Epithelial cell of esophagus (primary cell): Measurements from ENCODE around the gene MARVELD3.
"Not testable (repeated sequence)": the region's sequence is repeated elsewhere in the genome, so short reads cannot be mapped to it uniquely, and the experiment has no call there.

Experiments used
- DNase-seq: peaks from one replicate; pipeline ENCODE4 v3.0.0; 2010; ENCODE audit warnings: low read depth
- H3K4me3 ChIP-seq: 2 replicates; pipeline ENCODE4 v1.5.1; 2011; ENCODE audit warnings: mild to moderate bottlenecking, low read length, control low read depth
- TF ChIP-seq, protein P1 (sequence below): IDR thresholded peaks from 2 replicates; pipeline ENCODE4 v1.5.1; 2011; ENCODE audit warnings: low read depth, mild to moderate bottlenecking, low read length, control low read depth, inconsistent platforms; ENCODE audit not compliant: insufficient read depth; ENCODE audit errors: missing control alignments

The MARVELD3 gene

DNA sequence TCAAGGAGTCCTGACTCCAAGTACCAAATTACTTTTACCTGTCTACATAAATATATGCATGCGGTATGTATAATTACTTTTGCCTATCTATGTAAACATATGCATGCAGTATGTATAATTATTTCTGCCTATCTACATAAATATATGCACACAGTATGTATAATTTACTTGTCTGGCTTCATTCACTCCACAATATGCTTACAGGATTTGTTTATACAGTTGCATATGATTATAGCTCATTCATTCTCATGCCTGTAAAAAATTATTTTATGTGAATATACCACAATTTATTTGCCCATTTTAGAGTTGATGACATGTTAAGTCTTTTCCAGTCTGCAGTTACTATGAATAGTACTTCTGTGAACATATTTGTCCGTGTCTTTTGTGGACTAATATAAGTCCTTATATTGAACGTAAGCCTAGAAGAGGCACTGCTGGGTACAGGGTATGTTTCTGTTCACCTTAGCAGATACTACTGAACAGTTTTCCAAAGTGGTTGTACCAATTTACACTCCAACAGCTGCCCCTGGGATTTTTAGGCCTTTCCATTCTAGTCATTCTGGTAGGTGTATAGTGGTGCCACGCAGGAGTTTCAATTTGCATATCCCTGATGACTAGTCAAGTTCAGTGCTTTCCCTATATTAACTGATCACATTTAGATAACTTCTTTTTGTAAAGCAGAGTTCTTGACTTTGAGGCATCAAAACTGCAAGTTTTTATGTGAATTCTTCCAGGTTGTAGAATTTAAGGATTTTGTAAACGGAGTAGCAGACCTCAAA, 47.0 kb downstream of the MARVELD3 start:
- TF ChIP-seq, protein P1, sequence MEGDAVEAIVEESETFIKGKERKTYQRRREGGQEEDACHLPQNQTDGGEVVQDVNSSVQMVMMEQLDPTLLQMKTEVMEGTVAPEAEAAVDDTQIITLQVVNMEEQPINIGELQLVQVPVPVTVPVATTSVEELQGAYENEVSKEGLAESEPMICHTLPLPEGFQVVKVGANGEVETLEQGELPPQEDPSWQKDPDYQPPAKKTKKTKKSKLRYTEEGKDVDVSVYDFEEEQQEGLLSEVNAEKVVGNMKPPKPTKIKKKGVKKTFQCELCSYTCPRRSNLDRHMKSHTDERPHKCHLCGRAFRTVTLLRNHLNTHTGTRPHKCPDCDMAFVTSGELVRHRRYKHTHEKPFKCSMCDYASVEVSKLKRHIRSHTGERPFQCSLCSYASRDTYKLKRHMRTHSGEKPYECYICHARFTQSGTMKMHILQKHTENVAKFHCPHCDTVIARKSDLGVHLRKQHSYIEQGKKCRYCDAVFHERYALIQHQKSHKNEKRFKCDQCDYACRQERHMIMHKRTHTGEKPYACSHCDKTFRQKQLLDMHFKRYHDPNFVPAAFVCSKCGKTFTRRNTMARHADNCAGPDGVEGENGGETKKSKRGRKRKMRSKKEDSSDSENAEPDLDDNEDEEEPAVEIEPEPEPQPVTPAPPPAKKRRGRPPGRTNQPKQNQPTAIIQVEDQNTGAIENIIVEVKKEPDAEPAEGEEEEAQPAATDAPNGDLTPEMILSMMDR: no peak
- DNase-seq: no peak
- H3K4me3 ChIP-seq: no peak overlapping the region

DNA sequence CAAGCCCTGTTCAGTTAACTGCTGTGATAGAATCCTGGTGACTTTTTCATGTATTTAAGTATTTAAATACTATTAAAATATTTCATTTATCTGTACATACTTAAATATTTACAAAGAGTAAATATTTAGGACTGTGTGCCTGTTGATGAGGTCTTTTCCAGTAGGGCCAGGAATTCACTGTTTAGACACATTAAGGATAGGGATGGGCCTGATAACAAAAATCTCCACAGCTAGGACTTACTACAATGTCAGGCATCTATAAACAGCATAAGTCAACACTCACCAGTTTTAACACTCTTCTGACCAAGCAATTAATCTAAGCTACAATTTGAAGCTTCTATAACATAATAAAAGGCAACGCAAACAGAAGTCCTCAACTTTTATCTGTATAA, 47.6 kb downstream of the MARVELD3 start:
- no peak overlapping the region for H3K4me3 ChIP-seq
- TF ChIP-seq, protein P1: no peak
- DNase-seq: no peak

DNA sequence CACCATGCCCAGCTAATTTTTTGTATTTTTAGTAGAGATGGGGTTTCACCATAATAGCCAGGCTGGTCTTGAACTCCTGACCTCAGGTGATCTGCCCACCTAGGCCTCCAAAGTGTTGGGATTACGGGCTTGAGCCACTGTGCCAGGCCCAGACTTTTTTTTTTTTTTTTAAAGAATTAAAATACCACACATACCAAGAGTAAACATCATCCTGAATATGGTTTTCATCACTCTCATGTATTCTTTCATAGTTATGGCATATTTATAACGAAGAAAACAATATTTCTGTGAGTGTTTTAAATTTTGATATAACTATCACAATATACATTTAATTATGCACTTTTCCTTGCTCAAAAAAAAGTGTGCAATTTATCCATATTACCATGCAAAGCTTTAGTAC, 48.2 kb downstream of the MARVELD3 start:
- TF ChIP-seq, protein P1: no peak
- no peak for DNase-seq
- H3K4me3 ChIP-seq: no peak overlapping the region

DNA sequence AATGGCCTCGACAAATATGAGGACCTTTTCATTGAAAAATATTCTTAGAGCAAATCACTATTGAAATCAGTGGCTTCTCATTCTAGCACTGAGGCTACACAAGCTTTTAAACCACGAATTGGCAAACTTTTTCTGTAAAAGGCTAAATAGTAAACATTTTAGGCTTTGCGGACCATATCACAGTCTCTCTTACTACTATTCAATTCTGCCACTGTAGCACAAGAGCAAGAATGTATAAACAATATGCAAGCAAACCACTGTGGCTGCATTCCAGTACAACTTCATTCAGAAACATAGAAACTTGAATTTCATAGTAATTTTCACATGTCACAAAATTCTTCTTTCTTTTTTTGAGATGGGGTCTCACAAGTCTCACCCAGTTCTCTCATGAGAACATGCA, 49.4 kb downstream of the MARVELD3 start:
- TF ChIP-seq, protein P1: no peak
- no peak overlapping the region for H3K4me3 ChIP-seq
- DNase-seq: no peak

DNA sequence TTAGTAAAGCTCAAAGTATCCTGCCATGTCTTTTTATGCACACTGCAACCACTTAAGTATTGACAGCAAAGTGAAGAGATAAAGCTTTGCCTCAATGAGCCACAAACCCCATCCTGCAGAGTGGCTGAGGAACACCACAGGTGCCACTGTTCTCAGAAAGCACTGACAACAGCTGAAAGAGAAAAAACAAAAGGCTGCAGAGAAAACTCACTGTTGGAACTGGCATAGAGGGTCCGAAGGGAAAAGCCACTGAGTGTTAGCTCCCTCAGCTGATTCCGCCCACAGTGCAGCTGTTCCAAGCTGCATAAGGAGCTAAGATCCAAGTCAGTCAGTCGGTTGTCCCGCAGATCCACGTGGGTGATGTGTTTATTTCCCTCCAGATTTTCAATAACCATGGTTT, 50.3 kb downstream of the MARVELD3 start:
- no peak overlapping the region for H3K4me3 ChIP-seq
- TF ChIP-seq, protein P1: no peak
- DNase-seq: no peak

DNA sequence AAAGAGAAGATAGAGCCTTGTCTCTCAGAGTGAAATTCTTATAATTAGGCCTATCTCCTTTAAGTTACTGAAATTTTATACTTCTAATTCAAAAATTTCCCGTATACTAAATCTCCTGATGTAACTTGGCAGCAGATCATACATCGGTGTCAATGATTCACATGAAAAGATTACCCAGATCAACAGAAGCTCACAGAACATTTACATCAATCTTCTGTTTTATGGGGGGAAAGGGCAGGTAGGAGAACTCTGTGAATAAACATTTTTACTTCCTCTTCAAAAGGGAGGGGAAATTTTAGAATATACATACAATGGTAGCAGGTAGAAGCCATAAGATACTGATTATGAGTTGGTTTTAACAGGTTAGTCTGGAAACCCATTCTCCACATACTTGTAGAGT, 55.4 kb downstream of the MARVELD3 start:
- H3K4me3 ChIP-seq: no peak overlapping the region
- no peak for DNase-seq
- TF ChIP-seq, protein P1: no peak

DNA sequence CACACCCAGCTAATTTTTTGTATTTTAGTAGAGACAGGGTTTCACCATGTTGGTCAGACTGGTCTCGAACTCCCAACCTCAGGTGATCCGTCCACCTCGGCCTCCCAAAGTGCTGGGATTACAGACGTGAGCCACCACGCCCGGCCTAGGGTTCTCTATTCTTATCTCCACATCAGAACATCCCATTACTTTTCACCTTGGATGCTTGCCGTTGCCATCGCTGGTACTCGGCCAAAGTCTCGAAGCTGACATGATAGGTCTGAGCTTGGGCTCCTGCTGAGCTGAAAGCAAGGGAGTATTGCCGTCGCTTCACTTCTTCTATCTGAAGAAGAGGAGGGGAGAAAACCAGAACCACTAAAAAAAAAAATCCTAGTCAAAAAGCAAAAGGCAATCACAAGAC, 58.3 kb downstream of the MARVELD3 start:
- DNase-seq, H3K4me3 ChIP-seq: not testable (repeated sequence)
